SK-MEL-5 (cell line): Measurements from ENCODE around the gene NPAS1. TPM values are rescaled to one million over a fixed set of nuclear protein-coding genes. Genes with fewer than 3 reads are reported as not detected.

Source experiments
- DNase-seq: peaks from one replicate; pipeline ENCODE4 v3.0.0-alpha.2; 2016; ENCODE audit warnings: low read depth, low spot score
- in situ Hi-C: cut with HindIII; loops from 2 replicates; pipeline ENCODE4 v1.10.0; 2016; ENCODE audit warnings: low sequenced_read_pairs, high pct_unique_total_duplicates, low pct_unique_long_range_greater_than_20kb
- total RNA-seq: library from RNA; depleted of rRNA; stranded (reverse); fragments of >200 nt; shearing (Covaris generic); gene quantifications from 2 replicates; pipeline ENCODE4 v1.2.3, GENCODE V29; 2014; rRNA removed

NPAS1 gene
- total RNA-seq, 1 experiment from 2014 or later, result 2.0 TPM

- in situ Hi-C loops, result no loop called here
- DNase-seq, result no peak
These were observed 70.2 kb downstream of the NPAS1 start for GRCh38 chr19:47089767-47090350.

DNA sequence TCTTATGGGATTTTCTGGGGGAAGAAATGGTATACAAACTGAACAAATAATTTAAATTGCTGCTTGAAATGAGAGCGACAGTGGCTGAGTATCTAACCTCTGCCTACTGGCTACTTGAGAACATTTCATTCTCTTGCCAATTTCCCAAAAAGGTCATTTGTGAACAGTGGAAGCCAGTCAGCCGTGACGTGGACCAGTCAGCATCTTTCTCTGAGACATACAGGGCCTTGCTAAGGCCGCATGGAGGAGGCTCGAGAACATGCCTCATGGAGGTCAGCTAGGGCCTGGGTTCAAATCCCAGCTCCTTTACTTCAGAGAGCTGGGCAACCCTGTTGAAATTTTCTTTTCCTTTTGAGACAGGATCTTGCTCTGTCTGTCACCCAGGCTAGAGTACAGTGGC is 73.6 kb downstream of the NPAS1 start:
- peak; percentile 50 for DNase-seq
- in situ Hi-C loops, result no loop called here

DNA sequence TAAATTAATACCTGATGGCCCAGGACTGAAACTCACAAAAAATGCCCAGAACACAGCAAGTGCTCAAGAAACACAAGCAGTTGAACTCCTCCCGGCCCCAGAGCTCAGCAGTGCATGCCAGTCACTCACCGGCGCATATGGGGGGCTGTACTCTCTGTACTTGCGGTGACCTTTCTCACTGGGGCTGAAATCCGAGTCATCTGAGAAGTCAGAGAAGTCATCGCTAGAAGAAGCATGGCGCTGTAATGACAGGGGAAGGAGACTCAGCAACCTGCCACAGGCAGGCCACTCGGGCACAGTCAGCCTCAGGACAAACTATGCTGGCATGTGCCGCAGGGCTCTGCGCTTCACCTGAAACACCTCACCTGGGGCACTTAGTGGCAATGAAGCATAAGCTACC is 74.2 kb downstream of the NPAS1 start:
- no peak for DNase-seq
- in situ Hi-C loops, result no loop called here

GRCh38 chr19:47094557-47095475 is 75.2 kb downstream of the NPAS1 start:
- in situ Hi-C loops, result no loop called here
- peak; percentile 83 for DNase-seq

Other genes with a start within 250 kb of the NPAS1 start
- gene SLC1A5, start 231.2 kb upstream of the NPAS1 start, total RNA-seq, result 90.2 and 105 TPM in 2 replicates
- gene AP2S1, start 169.0 kb upstream of the NPAS1 start, total RNA-seq, result 182 and 183 TPM in 2 replicates
- 14.2 and 16.8 TPM in 2 replicates for gene ARHGAP35, start 158.8 kb upstream of the NPAS1 start, total RNA-seq
- gene TMEM160, start 28.8 kb downstream of the NPAS1 start, total RNA-seq, result 22.6 and 24.8 TPM in 2 replicates
- gene ZC3H4, start 93.9 kb downstream of the NPAS1 start, total RNA-seq, result 6.7 and 7.5 TPM in 2 replicates
- 135 and 154 TPM in 2 replicates for gene SAE1, start 111.0 kb downstream of the NPAS1 start, total RNA-seq
- gene BBC3, start 211.4 kb downstream of the NPAS1 start, total RNA-seq, result 45.9 and 51.2 TPM in 2 replicates
- gene CCDC9, start 236.7 kb downstream of the NPAS1 start, total RNA-seq, result 2.5 and 5.0 TPM in 2 replicates